ENCODE results near the gene SPPL2B.

GRCh38 chr19:2307518-2308012, 20.9 kb upstream of the SPPL2B start:
- TF ChIP-seq, protein P1, sequence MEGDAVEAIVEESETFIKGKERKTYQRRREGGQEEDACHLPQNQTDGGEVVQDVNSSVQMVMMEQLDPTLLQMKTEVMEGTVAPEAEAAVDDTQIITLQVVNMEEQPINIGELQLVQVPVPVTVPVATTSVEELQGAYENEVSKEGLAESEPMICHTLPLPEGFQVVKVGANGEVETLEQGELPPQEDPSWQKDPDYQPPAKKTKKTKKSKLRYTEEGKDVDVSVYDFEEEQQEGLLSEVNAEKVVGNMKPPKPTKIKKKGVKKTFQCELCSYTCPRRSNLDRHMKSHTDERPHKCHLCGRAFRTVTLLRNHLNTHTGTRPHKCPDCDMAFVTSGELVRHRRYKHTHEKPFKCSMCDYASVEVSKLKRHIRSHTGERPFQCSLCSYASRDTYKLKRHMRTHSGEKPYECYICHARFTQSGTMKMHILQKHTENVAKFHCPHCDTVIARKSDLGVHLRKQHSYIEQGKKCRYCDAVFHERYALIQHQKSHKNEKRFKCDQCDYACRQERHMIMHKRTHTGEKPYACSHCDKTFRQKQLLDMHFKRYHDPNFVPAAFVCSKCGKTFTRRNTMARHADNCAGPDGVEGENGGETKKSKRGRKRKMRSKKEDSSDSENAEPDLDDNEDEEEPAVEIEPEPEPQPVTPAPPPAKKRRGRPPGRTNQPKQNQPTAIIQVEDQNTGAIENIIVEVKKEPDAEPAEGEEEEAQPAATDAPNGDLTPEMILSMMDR (IDR thresholded peaks at IDR 0.05), result no peak
- TF ChIP-seq SIN3A (IDR thresholded peaks at IDR 0.05; ENCODE audit: borderline replicate concordance, insufficient read depth, low read depth, low read length) (no peak), REST (IDR thresholded peaks at IDR 0.05; ENCODE audit: insufficient read depth in 1 of 2, low read depth in 2 of 2, low read length in 1 of 2) (no peak)

Measured in Panc1 (cell line).